ENCODE data around the gene VEZT. TPM values are rescaled to one million over a fixed set of nuclear protein-coding genes. Genes with fewer than 3 reads are reported as not detected.
"Not testable (repeated sequence)": the region's sequence is repeated elsewhere in the genome, so short reads cannot be mapped to it uniquely, and the experiment has no call there.

Gene VEZT
- total RNA-seq, 2 experiments from 2014 or later, result 52.6 to 57.2 TPM

- Mint-ChIP-seq H3K27ac (no peak overlapping the region), H3K4me3 (no peak overlapping the region), H3K9me3 (no peaks in the 10 kb centered on the region), H3K27me3 (no peaks in the 10 kb centered on the region), H3K36me3 (ENCODE audit: low read depth) (peaks cover 42% of the 10 kb centered on the region), H3K4me1 (ENCODE audit: low read depth) (peaks cover 26% of the 10 kb centered on the region)
- no peaks in the 10 kb centered on the region for H3K9me3 ChIP-seq (ENCODE audit: control insufficient read depth in 1 of 2, insufficient read depth in 1 of 2, low read length in 2 of 2)
- ATAC-seq (ENCODE audit: poor library complexity), result no peak
- H3K36me3 ChIP-seq (ENCODE audit: insufficient read depth, low read length), result peaks cover 8% of the 10 kb centered on the region
- no peak for DNase-seq
- no peak overlapping the region for H3K27ac ChIP-seq (ENCODE audit: low read depth in 1 of 2, low read length in 2 of 2)
- ChIA-PET POLR2A (no interaction called here), CTCF (no interaction called here)
- H3K4me1 ChIP-seq (ENCODE audit: insufficient read depth, low read length), result no peaks in the 10 kb centered on the region
- H3K4me3 ChIP-seq (ENCODE audit: low read length), result no peak overlapping the region
- H3K27me3 ChIP-seq (ENCODE audit: control insufficient read depth in 1 of 2, insufficient read depth in 2 of 2, low read length in 2 of 2), result no peaks in the 10 kb centered on the region
- no peak for TF ChIP-seq CTCF (IDR thresholded peaks at IDR 0.05)
- intact Hi-C loops (cut with DNase I, micrococcal nuclease), result no loop called here
Measured at GRCh38 chr12:95238150-95238549, 20.5 kb downstream of the VEZT start.

- ATAC-seq (ENCODE audit: poor library complexity), result no peak
- Histone ChIP-seq H3K4me3 (ENCODE audit: low read length) (no peak overlapping the region), H3K27ac (ENCODE audit: low read depth in 1 of 2, low read length in 2 of 2) (no peak overlapping the region), H3K9me3 (ENCODE audit: control insufficient read depth in 1 of 2, insufficient read depth in 1 of 2, low read length in 2 of 2) (no peaks in the 10 kb centered on the region), H3K27me3 (ENCODE audit: control insufficient read depth in 1 of 2, insufficient read depth in 2 of 2, low read length in 2 of 2) (no peaks in the 10 kb centered on the region), H3K4me1 (ENCODE audit: insufficient read depth, low read length) (no peaks in the 10 kb centered on the region), H3K36me3 (ENCODE audit: insufficient read depth, low read length) (peaks cover 16% of the 10 kb centered on the region)
- H3K27me3 Mint-ChIP-seq, result no peaks in the 10 kb centered on the region
- intact Hi-C loops (cut with DNase I, micrococcal nuclease), result no loop called here
- peaks cover 25% of the 10 kb centered on the region for H3K4me1 Mint-ChIP-seq (ENCODE audit: low read depth)
- no peak for TF ChIP-seq CTCF (IDR thresholded peaks at IDR 0.05)
- POLR2A ChIA-PET, result no interaction called here
- CTCF ChIA-PET, result interaction anchor here (0.9 kb wide), 1 partner anchor 22 kb away, joined by 3 read pairs; the partner anchor contains the start of gene FGD6
- H3K9me3 Mint-ChIP-seq, result no peaks in the 10 kb centered on the region
- no peak overlapping the region for H3K4me3 Mint-ChIP-seq
- H3K27ac Mint-ChIP-seq, result no peak overlapping the region
- peaks cover 51% of the 10 kb centered on the region for H3K36me3 Mint-ChIP-seq (ENCODE audit: low read depth)
- no peak for DNase-seq
Measured at GRCh38 chr12:95239216-95239615, 21.6 kb downstream of the VEZT start.

GRCh38 chr12:95239835-95240234 lies 22.2 kb downstream of the VEZT start:
- H3K27me3 Mint-ChIP-seq; H3K4me3 Mint-ChIP-seq; H3K4me1 ChIP-seq (ENCODE audit: insufficient read depth, low read length); H3K9me3 Mint-ChIP-seq; H3K27me3 ChIP-seq (ENCODE audit: control insufficient read depth in 1 of 2, insufficient read depth in 2 of 2, low read length in 2 of 2); H3K27ac ChIP-seq (ENCODE audit: low read depth in 1 of 2, low read length in 2 of 2); ATAC-seq (ENCODE audit: poor library complexity); H3K4me3 ChIP-seq (ENCODE audit: low read length); DNase-seq; intact Hi-C loops (cut with DNase I, micrococcal nuclease); H3K27ac Mint-ChIP-seq; H3K9me3 ChIP-seq (ENCODE audit: control insufficient read depth in 1 of 2, insufficient read depth in 1 of 2, low read length in 2 of 2): not testable (repeated sequence)
- Mint-ChIP-seq H3K4me1 (ENCODE audit: low read depth) (peaks cover 25% of the 10 kb centered on the region), H3K36me3 (ENCODE audit: low read depth) (peaks cover 52% of the 10 kb centered on the region)
- CTCF ChIA-PET, result interaction anchor here (0.9 kb wide), 1 partner anchor 23 kb away, joined by 3 read pairs; the partner anchor contains the start of gene FGD6
- POLR2A ChIA-PET, result interaction anchor here (1.4 kb wide), 1 partner anchor 22 kb away, joined by 4 read pairs; the partner anchor contains the start of genes FGD6 and VEZT
- H3K36me3 ChIP-seq (ENCODE audit: insufficient read depth, low read length), result peaks cover 16% of the 10 kb centered on the region

- Histone ChIP-seq H3K36me3 (ENCODE audit: insufficient read depth, low read length) (peaks cover 16% of the 10 kb centered on the region), H3K4me3 (ENCODE audit: low read length) (no peak overlapping the region), H3K4me1 (ENCODE audit: insufficient read depth, low read length) (no peaks in the 10 kb centered on the region), H3K27me3 (ENCODE audit: control insufficient read depth in 1 of 2, insufficient read depth in 2 of 2, low read length in 2 of 2) (no peaks in the 10 kb centered on the region), H3K27ac (ENCODE audit: low read depth in 1 of 2, low read length in 2 of 2) (no peak overlapping the region), H3K9me3 (ENCODE audit: control insufficient read depth in 1 of 2, insufficient read depth in 1 of 2, low read length in 2 of 2) (no peaks in the 10 kb centered on the region)
- H3K27me3 Mint-ChIP-seq, result no peaks in the 10 kb centered on the region
- ChIA-PET CTCF (no interaction called here), POLR2A (interaction anchor here (1.4 kb wide), 1 partner anchor 23 kb away, joined by 4 read pairs; the partner anchor contains the start of genes FGD6 and VEZT)
- peaks cover 30% of the 10 kb centered on the region for H3K4me1 Mint-ChIP-seq (ENCODE audit: low read depth)
- peaks cover 56% of the 10 kb centered on the region for H3K36me3 Mint-ChIP-seq (ENCODE audit: low read depth)
- TF ChIP-seq CTCF (IDR thresholded peaks at IDR 0.05), result no peak
- no peak for DNase-seq
- no peak overlapping the region for H3K4me3 Mint-ChIP-seq
- no peaks in the 10 kb centered on the region for H3K9me3 Mint-ChIP-seq
- intact Hi-C loops (cut with DNase I, micrococcal nuclease), result no loop called here
- H3K27ac Mint-ChIP-seq, result no peak overlapping the region
- ATAC-seq (ENCODE audit: poor library complexity), result no peak
Measured at GRCh38 chr12:95240556-95240955, 22.9 kb downstream of the VEZT start.

- H3K27me3 ChIP-seq (ENCODE audit: control insufficient read depth in 1 of 2, insufficient read depth in 2 of 2, low read length in 2 of 2); H3K9me3 Mint-ChIP-seq; DNase-seq; H3K4me3 Mint-ChIP-seq; H3K4me1 ChIP-seq (ENCODE audit: insufficient read depth, low read length); CTCF ChIA-PET; H3K27ac Mint-ChIP-seq; POLR2A ChIA-PET; H3K27ac ChIP-seq (ENCODE audit: low read depth in 1 of 2, low read length in 2 of 2); H3K4me3 ChIP-seq (ENCODE audit: low read length); H3K9me3 ChIP-seq (ENCODE audit: control insufficient read depth in 1 of 2, insufficient read depth in 1 of 2, low read length in 2 of 2); ATAC-seq (ENCODE audit: poor library complexity); H3K27me3 Mint-ChIP-seq; intact Hi-C loops (cut with DNase I, micrococcal nuclease): not testable (repeated sequence)
- H3K36me3 Mint-ChIP-seq (ENCODE audit: low read depth), result peaks cover 58% of the 10 kb centered on the region
- H3K36me3 ChIP-seq (ENCODE audit: insufficient read depth, low read length), result peaks cover 16% of the 10 kb centered on the region
- H3K4me1 Mint-ChIP-seq (ENCODE audit: low read depth), result peaks cover 36% of the 10 kb centered on the region
Measured at GRCh38 chr12:95241138-95241537, 23.5 kb downstream of the VEZT start.

Measured in CD4-positive, alpha-beta T cell (primary cell).